GM23338 (cell line): ENCODE measurements around the gene BID.

Source experiments
- CREB1 ChIP-seq: fragments of 250-450 bp; sonication (Bioruptor Pico); IDR thresholded peaks from 2 replicates; pipeline ENCODE4 v1.5.0; 2020; ENCODE audit warnings: low read depth, mild to moderate bottlenecking, moderate library complexity
- EZH2 ChIP-seq: fragments of 200-600 bp; sonication (generic); IDR thresholded peaks from one replicate; pipeline ENCODE4 v1.8.0; 2017; ENCODE audit warnings: antibody characterized with exemption, mild to moderate bottlenecking, low read depth; ENCODE audit not compliant: unreplicated experiment
- EZH2phosphoT487 ChIP-seq: fragments of 200-600 bp; sonication (generic); IDR thresholded peaks from one replicate; pipeline ENCODE4 v1.8.1; 2018; ENCODE audit warnings: antibody characterized with exemption; ENCODE audit not compliant: unreplicated experiment
- POLR2AphosphoS5 ChIP-seq: IDR thresholded peaks from 2 replicates; pipeline ENCODE4 v1.6.1; 2016; ENCODE audit warnings: antibody characterized with exemption, low read depth
- STAT1 ChIP-seq: IDR thresholded peaks from one replicate; pipeline ENCODE4 v1.6.1; 2016; ENCODE audit warnings: antibody characterized with exemption; ENCODE audit not compliant: unreplicated experiment
- ZNF331 ChIP-seq: fragments of 250-450 bp; sonication (Bioruptor Pico); IDR thresholded peaks from 2 replicates; pipeline ENCODE4 v1.5.0; 2020; ENCODE audit warnings: low read depth, mild to moderate bottlenecking, moderate library complexity
- TF ChIP-seq, protein P1 (sequence below), 2 experiments: fragments of 200-600 bp in 1 of 2; sonication (generic) in 1 of 2; conservative IDR thresholded peaks; 2 replicates each; pipeline versions ENCODE4 v1.5.1 to v1.6.1; 2016 to 2017; ENCODE audit warnings: antibody characterized with exemption in 2 of 2, low read depth in 2 of 2, mild to moderate bottlenecking in 2 of 2, moderate library complexity in 1 of 2
- TF ChIP-seq, protein P2 (sequence below): fragments of 250-450 bp; sonication (Bioruptor Pico); IDR thresholded peaks from 2 replicates; pipeline ENCODE4 v1.5.0; 2020; ENCODE audit warnings: mild to moderate bottlenecking, moderate library complexity

DNA sequence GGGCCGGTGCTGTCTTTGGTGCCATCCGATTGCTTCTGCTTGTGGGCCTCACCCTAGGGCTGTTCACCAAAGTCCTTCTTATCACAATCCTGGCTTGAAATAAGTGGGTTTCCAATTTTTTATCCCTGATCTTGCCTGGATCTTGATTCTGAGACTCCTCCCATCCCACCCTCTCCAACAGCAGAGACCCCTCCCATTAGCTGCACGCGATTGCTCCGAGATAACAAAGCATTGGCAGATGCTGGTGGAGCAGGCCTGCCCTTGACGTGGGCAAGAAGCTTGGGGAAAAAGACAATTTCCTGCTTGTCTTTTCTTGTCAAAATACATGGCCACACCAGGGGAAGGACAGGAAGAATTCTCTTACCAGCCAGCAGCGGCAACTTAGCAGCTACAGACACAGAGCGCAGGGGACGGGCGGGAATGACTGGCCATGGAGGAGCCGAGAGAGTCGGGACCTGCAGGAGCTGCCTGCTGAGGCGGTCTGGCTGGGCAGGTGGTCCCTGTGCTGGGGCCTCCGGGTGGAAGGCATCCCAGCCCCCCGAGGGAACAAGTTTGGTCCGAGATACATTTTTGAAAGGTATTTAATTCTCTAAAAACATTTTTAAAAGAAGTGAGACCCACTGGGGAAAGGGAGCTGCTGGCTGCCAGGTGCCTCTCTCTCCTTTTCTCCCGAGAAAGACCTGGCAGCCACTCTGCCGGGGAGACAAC is 9.7 kb upstream of the BID start:
- TF ChIP-seq CREB1 (CRISPR knock-in tag) (no peak), EZH2 (no peak), EZH2phosphoT487 (no peak), POLR2AphosphoS5 (no peak), ZNF331 (CRISPR knock-in tag) (no peak), STAT1 (no peak)
- TF ChIP-seq, protein P1, sequence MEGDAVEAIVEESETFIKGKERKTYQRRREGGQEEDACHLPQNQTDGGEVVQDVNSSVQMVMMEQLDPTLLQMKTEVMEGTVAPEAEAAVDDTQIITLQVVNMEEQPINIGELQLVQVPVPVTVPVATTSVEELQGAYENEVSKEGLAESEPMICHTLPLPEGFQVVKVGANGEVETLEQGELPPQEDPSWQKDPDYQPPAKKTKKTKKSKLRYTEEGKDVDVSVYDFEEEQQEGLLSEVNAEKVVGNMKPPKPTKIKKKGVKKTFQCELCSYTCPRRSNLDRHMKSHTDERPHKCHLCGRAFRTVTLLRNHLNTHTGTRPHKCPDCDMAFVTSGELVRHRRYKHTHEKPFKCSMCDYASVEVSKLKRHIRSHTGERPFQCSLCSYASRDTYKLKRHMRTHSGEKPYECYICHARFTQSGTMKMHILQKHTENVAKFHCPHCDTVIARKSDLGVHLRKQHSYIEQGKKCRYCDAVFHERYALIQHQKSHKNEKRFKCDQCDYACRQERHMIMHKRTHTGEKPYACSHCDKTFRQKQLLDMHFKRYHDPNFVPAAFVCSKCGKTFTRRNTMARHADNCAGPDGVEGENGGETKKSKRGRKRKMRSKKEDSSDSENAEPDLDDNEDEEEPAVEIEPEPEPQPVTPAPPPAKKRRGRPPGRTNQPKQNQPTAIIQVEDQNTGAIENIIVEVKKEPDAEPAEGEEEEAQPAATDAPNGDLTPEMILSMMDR (conservative IDR thresholded peaks at IDR 0.05; ENCODE audit: low read depth in 2 of 2): no peak
- TF ChIP-seq, protein P2, sequence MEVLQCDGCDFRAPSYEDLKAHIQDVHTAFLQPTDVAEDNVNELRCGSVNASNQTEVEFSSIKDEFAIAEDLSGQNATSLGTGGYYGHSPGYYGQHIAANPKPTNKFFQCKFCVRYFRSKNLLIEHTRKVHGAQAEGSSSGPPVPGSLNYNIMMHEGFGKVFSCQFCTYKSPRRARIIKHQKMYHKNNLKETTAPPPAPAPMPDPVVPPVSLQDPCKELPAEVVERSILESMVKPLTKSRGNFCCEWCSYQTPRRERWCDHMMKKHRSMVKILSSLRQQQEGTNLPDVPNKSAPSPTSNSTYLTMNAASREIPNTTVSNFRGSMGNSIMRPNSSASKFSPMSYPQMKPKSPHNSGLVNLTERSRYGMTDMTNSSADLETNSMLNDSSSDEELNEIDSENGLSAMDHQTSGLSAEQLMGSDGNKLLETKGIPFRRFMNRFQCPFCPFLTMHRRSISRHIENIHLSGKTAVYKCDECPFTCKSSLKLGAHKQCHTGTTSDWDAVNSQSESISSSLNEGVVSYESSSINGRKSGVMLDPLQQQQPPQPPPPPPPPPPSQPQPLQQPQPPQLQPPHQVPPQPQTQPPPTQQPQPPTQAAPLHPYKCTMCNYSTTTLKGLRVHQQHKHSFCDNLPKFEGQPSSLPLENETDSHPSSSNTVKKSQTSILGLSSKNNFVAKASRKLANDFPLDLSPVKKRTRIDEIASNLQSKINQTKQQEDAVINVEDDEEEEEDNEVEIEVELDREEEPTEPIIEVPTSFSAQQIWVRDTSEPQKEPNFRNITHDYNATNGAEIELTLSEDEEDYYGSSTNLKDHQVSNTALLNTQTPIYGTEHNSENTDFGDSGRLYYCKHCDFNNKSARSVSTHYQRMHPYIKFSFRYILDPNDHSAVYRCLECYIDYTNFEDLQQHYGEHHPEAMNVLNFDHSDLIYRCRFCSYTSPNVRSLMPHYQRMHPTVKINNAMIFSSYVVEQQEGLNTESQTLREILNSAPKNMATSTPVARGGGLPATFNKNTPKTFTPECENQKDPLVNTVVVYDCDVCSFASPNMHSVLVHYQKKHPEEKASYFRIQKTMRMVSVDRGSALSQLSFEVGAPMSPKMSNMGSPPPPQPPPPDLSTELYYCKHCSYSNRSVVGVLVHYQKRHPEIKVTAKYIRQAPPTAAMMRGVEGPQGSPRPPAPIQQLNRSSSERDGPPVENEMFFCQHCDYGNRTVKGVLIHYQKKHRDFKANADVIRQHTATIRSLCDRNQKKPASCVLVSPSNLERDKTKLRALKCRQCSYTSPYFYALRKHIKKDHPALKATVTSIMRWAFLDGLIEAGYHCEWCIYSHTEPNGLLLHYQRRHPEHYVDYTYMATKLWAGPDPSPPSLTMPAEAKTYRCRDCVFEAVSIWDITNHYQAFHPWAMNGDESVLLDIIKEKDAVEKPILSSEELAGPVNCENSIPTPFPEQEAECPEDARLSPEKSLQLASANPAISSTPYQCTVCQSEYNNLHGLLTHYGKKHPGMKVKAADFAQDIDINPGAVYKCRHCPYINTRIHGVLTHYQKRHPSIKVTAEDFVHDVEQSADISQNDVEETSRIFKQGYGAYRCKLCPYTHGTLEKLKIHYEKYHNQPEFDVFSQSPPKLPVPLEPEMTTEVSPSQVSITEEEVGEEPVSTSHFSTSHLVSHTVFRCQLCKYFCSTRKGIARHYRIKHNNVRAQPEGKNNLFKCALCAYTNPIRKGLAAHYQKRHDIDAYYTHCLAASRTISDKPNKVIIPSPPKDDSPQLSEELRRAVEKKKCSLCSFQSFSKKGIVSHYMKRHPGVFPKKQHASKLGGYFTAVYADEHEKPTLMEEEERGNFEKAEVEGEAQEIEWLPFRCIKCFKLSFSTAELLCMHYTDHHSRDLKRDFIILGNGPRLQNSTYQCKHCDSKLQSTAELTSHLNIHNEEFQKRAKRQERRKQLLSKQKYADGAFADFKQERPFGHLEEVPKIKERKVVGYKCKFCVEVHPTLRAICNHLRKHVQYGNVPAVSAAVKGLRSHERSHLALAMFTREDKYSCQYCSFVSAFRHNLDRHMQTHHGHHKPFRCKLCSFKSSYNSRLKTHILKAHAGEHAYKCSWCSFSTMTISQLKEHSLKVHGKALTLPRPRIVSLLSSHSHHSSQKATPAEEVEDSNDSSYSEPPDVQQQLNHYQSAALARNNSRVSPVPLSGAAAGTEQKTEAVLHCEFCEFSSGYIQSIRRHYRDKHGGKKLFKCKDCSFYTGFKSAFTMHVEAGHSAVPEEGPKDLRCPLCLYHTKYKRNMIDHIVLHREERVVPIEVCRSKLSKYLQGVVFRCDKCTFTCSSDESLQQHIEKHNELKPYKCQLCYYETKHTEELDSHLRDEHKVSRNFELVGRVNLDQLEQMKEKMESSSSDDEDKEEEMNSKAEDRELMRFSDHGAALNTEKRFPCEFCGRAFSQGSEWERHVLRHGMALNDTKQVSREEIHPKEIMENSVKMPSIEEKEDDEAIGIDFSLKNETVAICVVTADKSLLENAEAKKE: no peak
